ENCODE results near the gene RABEP1. TPM values are rescaled to one million over a fixed set of nuclear protein-coding genes. Genes with fewer than 3 reads are reported as not detected.
"Not testable (repeated sequence)": the region's sequence is repeated elsewhere in the genome, so short reads cannot be mapped to it uniquely, and the experiment has no call there.

The RABEP1 gene
- total RNA-seq, 4 donors from 2014 or later: 16.5 to 27.4 (median 25.4) TPM

DNA sequence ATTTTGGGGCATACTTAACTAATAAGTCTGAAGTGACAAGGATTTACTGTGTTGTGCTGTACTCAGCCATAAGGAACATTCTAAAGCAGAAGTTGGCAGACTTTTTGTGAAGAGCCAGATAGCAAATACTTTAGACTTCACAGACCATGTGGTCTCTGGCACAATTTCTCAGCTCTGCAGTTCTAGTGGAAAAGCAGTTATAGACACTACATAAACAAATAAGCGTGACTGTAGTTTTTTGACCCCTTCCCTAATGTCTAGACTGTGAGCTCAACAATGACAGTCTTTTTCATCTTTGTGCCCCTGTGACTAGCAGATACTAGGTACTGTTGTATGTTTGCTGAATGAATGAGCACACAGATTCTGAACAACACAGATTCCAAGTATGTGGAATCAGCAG, 142.8 kb downstream of the RABEP1 start:
- TF ChIP-seq POLR2A (IDR thresholded peaks at IDR 0.05): no peak
- TF ChIP-seq, protein P1, sequence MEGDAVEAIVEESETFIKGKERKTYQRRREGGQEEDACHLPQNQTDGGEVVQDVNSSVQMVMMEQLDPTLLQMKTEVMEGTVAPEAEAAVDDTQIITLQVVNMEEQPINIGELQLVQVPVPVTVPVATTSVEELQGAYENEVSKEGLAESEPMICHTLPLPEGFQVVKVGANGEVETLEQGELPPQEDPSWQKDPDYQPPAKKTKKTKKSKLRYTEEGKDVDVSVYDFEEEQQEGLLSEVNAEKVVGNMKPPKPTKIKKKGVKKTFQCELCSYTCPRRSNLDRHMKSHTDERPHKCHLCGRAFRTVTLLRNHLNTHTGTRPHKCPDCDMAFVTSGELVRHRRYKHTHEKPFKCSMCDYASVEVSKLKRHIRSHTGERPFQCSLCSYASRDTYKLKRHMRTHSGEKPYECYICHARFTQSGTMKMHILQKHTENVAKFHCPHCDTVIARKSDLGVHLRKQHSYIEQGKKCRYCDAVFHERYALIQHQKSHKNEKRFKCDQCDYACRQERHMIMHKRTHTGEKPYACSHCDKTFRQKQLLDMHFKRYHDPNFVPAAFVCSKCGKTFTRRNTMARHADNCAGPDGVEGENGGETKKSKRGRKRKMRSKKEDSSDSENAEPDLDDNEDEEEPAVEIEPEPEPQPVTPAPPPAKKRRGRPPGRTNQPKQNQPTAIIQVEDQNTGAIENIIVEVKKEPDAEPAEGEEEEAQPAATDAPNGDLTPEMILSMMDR (IDR thresholded peaks at IDR 0.05): no peak
- intact Hi-C loops (cut with DNase I; ENCODE audit: low total_unique reads): no loop called here
- DNase-seq (ENCODE audit: low spot score in 2 of 2): no peak
- WGBS, 2 donors: 67 to 74% methylated on average over 1 of the region's 1 CpG
- H3K4me3 ChIP-seq (ENCODE audit: low read depth, poor library complexity, severe bottlenecking): no peak overlapping the region

DNA sequence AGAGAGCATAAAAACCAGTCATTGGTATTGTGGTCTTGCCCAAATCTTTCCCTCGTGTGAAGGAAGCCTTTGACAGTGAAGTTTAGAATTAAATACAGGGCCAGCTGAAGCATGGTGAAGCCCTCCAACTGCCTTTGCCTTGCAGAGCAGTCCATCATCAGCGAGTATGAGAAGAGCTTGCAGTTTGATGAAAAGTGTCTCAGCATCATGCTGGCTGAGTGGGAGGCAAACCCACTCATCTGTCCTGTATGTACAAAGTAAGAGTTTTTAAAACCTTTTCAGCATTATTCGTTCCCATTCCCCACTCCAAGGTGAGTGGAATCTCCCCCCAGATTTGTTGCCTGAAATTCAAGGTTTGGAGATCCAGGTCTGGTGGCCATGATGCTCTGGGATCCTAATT, 143.7 kb downstream of the RABEP1 start:
- no peak overlapping the region for H3K4me3 ChIP-seq (ENCODE audit: low read depth, poor library complexity, severe bottlenecking)
- 79 to 89% methylated on average over 3 of the region's 3 CpGs for WGBS, 2 donors
- intact Hi-C loops (cut with DNase I; ENCODE audit: low total_unique reads): no loop called here
- no peak for TF ChIP-seq POLR2A (IDR thresholded peaks at IDR 0.05)
- TF ChIP-seq, protein P1 (IDR thresholded peaks at IDR 0.05): no peak
- DNase-seq (ENCODE audit: low spot score in 2 of 2): no peak

DNA sequence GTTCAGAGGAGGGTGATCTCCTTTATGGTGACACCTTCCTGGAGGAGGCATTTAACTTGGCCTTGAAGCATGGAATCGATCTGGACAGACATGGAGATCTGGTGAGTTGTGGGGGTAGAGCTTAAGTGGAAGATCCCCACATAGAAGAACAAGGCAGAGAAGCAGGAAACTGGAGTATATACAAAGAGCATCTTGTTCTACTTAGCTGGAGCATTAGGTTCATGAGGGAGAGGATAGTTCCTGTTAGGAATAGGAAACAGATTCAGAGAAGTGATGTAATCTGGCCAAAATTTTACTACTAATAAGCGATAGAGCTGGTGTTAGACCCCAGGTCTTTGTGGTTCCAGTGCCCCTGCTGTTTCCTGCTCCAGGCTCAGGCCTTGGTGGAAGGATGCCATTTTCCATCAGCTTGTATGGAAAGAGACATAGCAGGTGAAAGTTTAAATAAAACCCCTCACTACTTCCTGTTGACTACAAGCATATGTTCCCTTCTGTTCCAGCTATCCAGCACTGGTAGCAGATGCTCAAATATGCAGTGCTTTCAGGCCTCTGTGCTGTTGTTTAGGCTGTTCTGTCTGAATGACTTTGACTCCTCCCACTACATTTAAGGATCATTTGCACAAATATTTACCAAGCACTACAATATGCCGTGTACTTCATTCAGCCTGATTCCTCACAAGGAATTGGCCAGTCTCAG, 147.3 kb downstream of the RABEP1 start:
- no peak for TF ChIP-seq POLR2A (IDR thresholded peaks at IDR 0.05)
- TF ChIP-seq, protein P1 (IDR thresholded peaks at IDR 0.05): no peak
- DNase-seq (ENCODE audit: low spot score in 2 of 2): no peak
- no peak overlapping the region for H3K4me3 ChIP-seq (ENCODE audit: low read depth, poor library complexity, severe bottlenecking)
- intact Hi-C loops (cut with DNase I; ENCODE audit: low total_unique reads): no loop called here
- WGBS, 2 donors: 59 to 76% methylated on average over 3 of the region's 3 CpGs

DNA sequence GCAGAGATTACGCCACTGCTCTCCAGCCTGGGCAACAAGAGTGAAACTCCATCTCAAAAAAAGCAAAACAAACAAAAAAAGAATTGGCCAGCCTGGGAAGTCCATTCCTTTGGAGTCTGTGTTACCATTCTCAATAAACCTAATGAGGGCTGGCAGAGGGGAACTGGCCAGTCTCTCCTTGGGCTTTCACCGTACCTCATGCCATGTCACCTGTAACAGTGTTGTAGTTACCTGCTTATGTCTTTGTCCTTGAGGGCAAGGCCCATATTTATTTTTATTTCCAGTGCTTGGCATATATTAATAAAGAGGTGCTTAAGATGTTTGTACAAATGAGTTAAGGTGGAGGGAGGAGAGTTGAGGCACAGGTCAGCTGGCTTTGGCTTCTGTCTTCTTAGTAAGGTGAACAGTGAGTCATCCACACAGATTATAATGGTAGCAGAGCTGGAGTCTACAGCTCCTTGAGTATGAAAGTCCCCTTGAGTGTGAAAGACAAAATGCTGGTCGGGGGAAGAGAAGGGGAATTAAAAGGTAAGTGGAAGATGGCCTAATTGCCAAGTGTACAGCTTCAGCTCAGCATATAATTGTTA, 148.4 kb downstream of the RABEP1 start:
- no peak for TF ChIP-seq POLR2A (IDR thresholded peaks at IDR 0.05)
- TF ChIP-seq, protein P1 (IDR thresholded peaks at IDR 0.05): no peak
- H3K4me3 ChIP-seq (ENCODE audit: low read depth, poor library complexity, severe bottlenecking): no peak overlapping the region
- DNase-seq (ENCODE audit: low spot score in 2 of 2): no peak
- 94 to 97% methylated on average over 3 of the region's 3 CpGs for WGBS, 2 donors
- intact Hi-C loops (cut with DNase I; ENCODE audit: low total_unique reads): no loop called here

DNA sequence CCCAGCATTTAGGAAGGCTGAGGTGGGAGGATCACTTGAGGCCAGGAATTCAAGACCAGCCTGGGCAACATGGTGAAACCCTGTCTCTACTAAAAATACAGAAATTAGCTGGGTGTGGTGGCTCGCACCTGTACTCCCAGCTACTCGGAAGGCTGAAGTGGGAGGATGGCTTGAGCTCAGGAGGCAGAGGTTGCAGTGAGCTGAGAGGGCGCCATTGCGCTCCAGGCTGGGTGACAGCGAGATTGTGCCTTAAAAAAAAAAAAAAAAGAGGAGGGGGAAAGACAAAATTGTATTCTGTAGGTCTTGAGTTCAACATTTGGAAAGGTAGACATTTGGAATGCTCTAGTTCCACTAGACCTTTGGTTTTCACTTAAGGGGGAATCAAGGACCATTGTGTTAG, 149.2 kb downstream of the RABEP1 start:
- WGBS, 2 donors: 76 to 78% methylated on average over 5 of the region's 5 CpGs
- intact Hi-C loops (cut with DNase I; ENCODE audit: low total_unique reads); DNase-seq (ENCODE audit: low spot score in 2 of 2); H3K4me3 ChIP-seq (ENCODE audit: low read depth, poor library complexity, severe bottlenecking): not testable (repeated sequence)

DNA sequence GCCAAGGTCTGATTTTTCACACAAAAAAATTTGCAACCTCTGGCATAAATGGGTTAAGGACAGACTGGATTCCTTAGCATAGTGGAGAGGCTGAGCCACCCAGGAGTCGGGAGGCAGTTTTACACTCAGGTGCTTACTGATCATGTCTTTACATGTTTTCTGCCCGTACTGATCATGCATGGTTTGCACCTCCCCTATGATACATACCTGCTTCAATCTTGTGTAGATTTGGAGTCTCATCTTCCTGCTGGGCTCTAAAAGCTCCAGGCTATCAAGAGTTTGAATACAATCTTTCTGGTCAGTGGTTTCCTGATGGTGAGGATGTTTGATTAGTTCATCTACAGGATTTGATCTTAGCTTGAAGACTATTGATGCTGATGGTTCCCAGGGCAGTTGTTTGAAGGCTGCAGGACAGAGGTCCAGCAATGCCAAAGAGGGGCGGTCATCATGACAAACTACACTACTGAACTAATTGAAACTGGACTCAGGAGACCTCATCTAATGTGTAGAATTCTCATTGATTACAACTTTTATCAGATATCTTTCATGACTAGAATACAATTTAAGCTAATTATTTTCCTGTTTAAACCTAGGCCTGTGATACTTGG, 150.0 kb downstream of the RABEP1 start:
- H3K4me3 ChIP-seq (ENCODE audit: low read depth, poor library complexity, severe bottlenecking): no peak overlapping the region
- DNase-seq (ENCODE audit: low spot score in 2 of 2): no peak
- intact Hi-C loops (cut with DNase I; ENCODE audit: low total_unique reads): no loop called here
- no peak for TF ChIP-seq POLR2A (IDR thresholded peaks at IDR 0.05)
- TF ChIP-seq, protein P1 (IDR thresholded peaks at IDR 0.05): no peak
- 54 to 60% methylated on average over 3 of the region's 3 CpGs for WGBS, 2 donors

Measured in lower leg skin (tissue), 4 donors.